Measurements from ENCODE around the gene NRG2. TPM values are rescaled to one million over a fixed set of nuclear protein-coding genes. Genes with fewer than 3 reads are reported as not detected.

The NRG2 gene
- total and polyA plus RNA-seq, 2 of the 8 experiments (the other 6 are each of a cell fraction or from before 2014, with no cell fraction given), result 0.27 to 0.54 TPM

DNA sequence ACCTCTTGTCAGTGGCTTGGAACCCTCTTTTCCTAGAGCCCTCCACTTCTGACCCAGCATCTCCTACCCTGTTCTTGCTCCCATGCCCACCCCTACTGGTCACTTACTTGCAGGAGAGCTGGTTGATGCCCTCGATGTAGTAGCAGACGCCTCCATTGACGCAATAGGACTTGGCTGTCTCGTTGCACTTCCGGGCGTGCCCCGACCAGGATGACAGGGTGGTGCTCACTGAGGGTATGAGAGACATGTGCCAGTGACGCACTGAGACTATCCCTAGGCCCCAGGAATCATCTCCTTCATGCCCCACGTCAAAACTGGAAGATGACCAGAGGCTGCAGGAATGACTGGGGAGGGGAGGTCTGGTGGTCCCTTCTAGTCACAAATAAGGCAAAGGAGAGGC is 171.5 kb downstream of the NRG2 start:
- H4K20me1 ChIP-seq (replicated peaks in 1 of 2; ENCODE audit: control insufficient read depth in 1 of 2, insufficient read depth in 2 of 2, low read length in 2 of 2), result no peaks in the 10 kb centered on the region
- no peak overlapping the region for H2BK120ac ChIP-seq (replicated peaks; ENCODE audit: low read depth, low read length)
- TF ChIP-seq CBX8 (IDR thresholded peaks at IDR 0.05; ENCODE audit: borderline replicate concordance, low read depth, low read length) (no peak), EGR1 (IDR thresholded peaks at IDR 0.05; ENCODE audit: borderline replicate concordance, low read depth, low read length) (no peak), SP2 (IDR thresholded peaks at IDR 0.05; ENCODE audit: low read length) (no peak), FOSL1 (IDR thresholded peaks at IDR 0.05; ENCODE audit: insufficient read depth, low read depth, low read length) (no peak), JUND (IDR thresholded peaks at IDR 0.05; ENCODE audit: low read length) (no peak), HDAC6 (IDR thresholded peaks at IDR 0.05; ENCODE audit: low read depth, low read length) (no peak), CTBP2 (IDR thresholded peaks at IDR 0.05; ENCODE audit: borderline replicate concordance, insufficient read depth, insufficient read length, low read length) (no peak), POLR2A (IDR thresholded peaks at IDR 0.05; ENCODE audit: control extremely low read depth in 1 of 2, low read depth in 2 of 2, low read length in 2 of 2) (no peak), EZH2 (IDR thresholded peaks at IDR 0.05; ENCODE audit: low read depth, low read length, severe bottlenecking) (no peak), POLR2AphosphoS5 (IDR thresholded peaks at IDR 0.05; ENCODE audit: low read depth, low read length) (no peak), HDAC2 (IDR thresholded peaks at IDR 0.05; ENCODE audit: borderline replicate concordance in 1 of 2, low read depth in 2 of 2, low read length in 2 of 2) (no peak), CBX5 (IDR thresholded peaks at IDR 0.05; ENCODE audit: low read depth, low read length) (no peak)
- TF ChIP-seq, protein P1, sequence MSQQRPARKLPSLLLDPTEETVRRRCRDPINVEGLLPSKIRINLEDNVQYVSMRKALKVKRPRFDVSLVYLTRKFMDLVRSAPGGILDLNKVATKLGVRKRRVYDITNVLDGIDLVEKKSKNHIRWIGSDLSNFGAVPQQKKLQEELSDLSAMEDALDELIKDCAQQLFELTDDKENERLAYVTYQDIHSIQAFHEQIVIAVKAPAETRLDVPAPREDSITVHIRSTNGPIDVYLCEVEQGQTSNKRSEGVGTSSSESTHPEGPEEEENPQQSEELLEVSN (IDR thresholded peaks at IDR 0.05), result no peak
- no peak overlapping the region for H4K5ac ChIP-seq (ENCODE audit: insufficient read length, low read depth, low read length)
- no peak overlapping the region for H3K27ac ChIP-seq (ENCODE audit: low read depth, low read length)
- H2BK20ac ChIP-seq (ENCODE audit: low read length), result no peak overlapping the region
- no peaks in the 10 kb centered on the region for H3K9me3 ChIP-seq (ENCODE audit: insufficient read depth in 2 of 2, low read depth in 1 of 2, low read length in 1 of 2)
- DNase-seq (ENCODE audit: low read depth in 1 of 2, low spot score in 2 of 2), result no peak
- no peaks in the 10 kb centered on the region for H3K36me3 ChIP-seq (ENCODE audit: control insufficient read depth in 2 of 4, insufficient read depth in 4 of 4, low read length in 3 of 4)
- no peak for FAIRE-seq
- 83% methylated on average over 9 of the region's 9 CpGs; no CpG with 5 or more reads in 1 of the 2 experiments for WGBS, 2 experiments (ENCODE audit: extremely low coverage in 1 of 2, insufficient coverage in 1 of 2, insufficient read length in 1 of 2, insufficient replicate concordance in 2 of 2, low coverage in 1 of 2, low lambda C conversion rate in 2 of 2, missing lambda C conversion rate in 1 of 2)
- no peak overlapping the region for H3K4me2 ChIP-seq (ENCODE audit: insufficient read depth in 1 of 2, low read depth in 2 of 2, low read length in 2 of 2)
- no peak overlapping the region for H2AK5ac ChIP-seq (ENCODE audit: low read depth, low read length)
- peaks cover 0 to 9% (median 5%) of the 10 kb centered on the region in 4 experiments; a peak in 6 of 7 replicates for H3K4me1 ChIP-seq (replicated peaks in 1 of 4; ENCODE audit: control insufficient read depth in 3 of 4, insufficient read depth in 4 of 4, low read length in 3 of 4)
- CTCF ChIA-PET (ENCODE audit: partially characterized antibody), result interaction anchor here (1.0 to 5.1 kb wide), 27 partner anchors 10 to 184 kb away, joined by 3 to 135 read pairs (median 8); no protein-coding TSS in a partner anchor
- H4K91ac ChIP-seq (replicated peaks; ENCODE audit: insufficient read length, low read length), result no peak overlapping the region
- H2BK15ac ChIP-seq (ENCODE audit: low read length), result no peak overlapping the region
- H3K56ac ChIP-seq (replicated peaks; ENCODE audit: insufficient read length, low read depth, low read length), result no peak overlapping the region
- H2BK12ac ChIP-seq (ENCODE audit: low read depth, low read length), result no peak overlapping the region
- H3K14ac ChIP-seq (ENCODE audit: insufficient read length), result no peak overlapping the region
- no peaks in the 10 kb centered on the region for H3K79me1 ChIP-seq (ENCODE audit: low read depth, low read length)
- no peak overlapping the region for H2AFZ ChIP-seq (ENCODE audit: low read length)
- no peak overlapping the region for H3K23ac ChIP-seq (ENCODE audit: insufficient read length)
- H3K18ac ChIP-seq (ENCODE audit: extremely low read depth, low read length), result no peak overlapping the region
- no peak overlapping the region for H2BK5ac ChIP-seq (ENCODE audit: low read depth, low read length)
- no peaks in the 10 kb centered on the region for H3K79me2 ChIP-seq (ENCODE audit: control insufficient read depth in 1 of 2, insufficient read depth in 2 of 2, low read length in 2 of 2)
- POLR2A ChIA-PET (ENCODE audit: partially characterized antibody), result no interaction called here
- H3K9ac ChIP-seq (replicated peaks in 1 of 4; ENCODE audit: extremely low read depth in 1 of 4, low read depth in 3 of 4, low read length in 3 of 4), result no peak overlapping the region
- H4K8ac ChIP-seq (ENCODE audit: extremely low read depth, insufficient read depth, low read length), result no peak overlapping the region
- no peak overlapping the region for H3K4me3 ChIP-seq (ENCODE audit: extremely low read depth in 1 of 4, insufficient read depth in 2 of 4, low read depth in 3 of 4, low read length in 4 of 4)
- H3K23me2 ChIP-seq (ENCODE audit: low read depth, low read length), result no peaks in the 10 kb centered on the region; the same call in 1 of the 2 replicates
- no peak overlapping the region for H3K4ac ChIP-seq (replicated peaks; ENCODE audit: insufficient read length, low read depth, low read length)
- H3K27me3 ChIP-seq (replicated peaks in 1 of 4; ENCODE audit: control insufficient read depth in 3 of 4, extremely low read depth in 1 of 4, insufficient read depth in 3 of 4, low read length in 3 of 4), result peaks cover 0 to 2% (median 0%) of the 10 kb centered on the region in 4 experiments; a peak in 2 of 7 replicates

Measured in H1 (cell line).